ENCODE results near the gene DUS2. TPM values are rescaled to one million over a fixed set of nuclear protein-coding genes. Genes with fewer than 3 reads are reported as not detected.

The DUS2 gene
- total and polyA plus RNA-seq, 2 of the 8 experiments (the other 6 are each of a cell fraction or from before 2014, with no cell fraction given): 17.2 to 27.0 TPM

DNA sequence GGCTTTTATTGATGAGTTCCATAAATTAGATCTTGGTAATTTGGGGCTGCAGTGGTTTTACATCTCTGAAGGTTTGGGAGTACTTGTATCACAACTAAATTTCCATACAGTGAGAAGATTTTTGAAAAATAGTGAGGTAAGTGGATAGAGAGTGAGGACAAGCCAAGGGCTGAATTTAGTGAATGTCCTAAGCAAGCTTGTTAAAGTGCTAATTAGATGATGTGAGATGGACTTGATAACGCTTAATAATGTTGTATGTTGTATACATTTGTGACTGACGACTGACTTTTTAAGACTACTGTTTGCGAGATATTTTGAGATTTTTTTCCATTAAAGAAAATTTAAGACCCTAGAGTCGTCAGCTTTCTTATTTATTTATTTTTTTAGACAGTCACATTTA, 66.0 kb downstream of the DUS2 start (continued):
- no peak for TF ChIP-seq EZH2 (IDR thresholded peaks at IDR 0.05; ENCODE audit: low read depth, low read length, severe bottlenecking)

Measured in H1 (cell line).